ENCODE measurements around the gene IL9.

Gene IL9

GRCh38 chr5:135891268-135891667, 4.4 kb downstream of the IL9 start:
- no peak for DNase-seq (ENCODE audit: low read depth)

GRCh38 chr5:135890867-135891266, 4.8 kb downstream of the IL9 start:
- no peak for DNase-seq (ENCODE audit: low read depth)

GRCh38 chr5:135890296-135890695, 5.3 kb downstream of the IL9 start:
- no peak for DNase-seq (ENCODE audit: low read depth)

GRCh38 chr5:135887881-135888614, 7.6 kb downstream of the IL9 start:
- DNase-seq (ENCODE audit: low read depth), result no peak

- peak; percentile 38 for DNase-seq (ENCODE audit: low read depth)
Measured at GRCh38 chr5:135887447-135887864, 8.2 kb downstream of the IL9 start.

GRCh38 chr5:135886136-135886535, 9.5 kb downstream of the IL9 start:
- DNase-seq (ENCODE audit: low read depth), result no peak

DNA sequence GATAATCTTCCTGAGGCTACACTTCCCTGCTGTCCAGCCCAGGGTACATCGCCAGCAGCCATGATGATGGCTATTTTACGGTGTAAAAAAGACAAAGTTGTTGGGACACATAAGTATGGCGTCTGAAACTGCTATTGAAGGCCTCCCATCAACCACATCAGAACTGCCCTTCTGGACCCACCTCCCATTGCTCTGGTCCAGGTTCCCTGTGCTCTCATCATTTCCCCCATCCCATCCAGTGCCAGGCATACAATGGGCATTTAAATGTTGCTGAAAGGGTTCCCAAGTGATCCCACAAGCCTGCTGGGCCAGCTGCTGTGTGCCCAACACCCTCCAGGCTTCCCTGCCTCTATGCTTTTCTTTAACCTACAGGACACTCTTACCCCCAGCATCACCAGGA, 10.6 kb downstream of the IL9 start:
- DNase-seq (ENCODE audit: low read depth), result no peak

DNA sequence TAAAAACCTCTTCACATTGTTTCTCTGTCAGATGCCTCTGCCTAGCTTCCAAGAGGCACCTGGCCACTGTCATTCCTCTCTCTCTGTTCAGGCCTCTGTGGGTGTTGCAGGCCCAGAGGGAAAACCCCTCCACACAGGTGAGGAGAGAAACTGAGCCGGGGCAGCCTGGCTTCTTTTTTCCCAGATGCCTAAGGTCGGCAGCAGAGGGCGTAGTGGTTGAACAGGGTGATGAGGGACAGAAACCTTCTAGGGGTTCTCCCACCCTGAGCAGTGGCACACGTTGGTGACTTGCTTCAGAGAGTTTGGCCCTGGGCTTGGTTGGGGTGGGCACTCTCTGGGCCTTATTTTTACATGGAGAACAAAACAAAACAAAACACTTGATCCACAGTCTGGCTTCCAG, 12.2 kb downstream of the IL9 start:
- DNase-seq (ENCODE audit: low read depth), result no peak

DNA sequence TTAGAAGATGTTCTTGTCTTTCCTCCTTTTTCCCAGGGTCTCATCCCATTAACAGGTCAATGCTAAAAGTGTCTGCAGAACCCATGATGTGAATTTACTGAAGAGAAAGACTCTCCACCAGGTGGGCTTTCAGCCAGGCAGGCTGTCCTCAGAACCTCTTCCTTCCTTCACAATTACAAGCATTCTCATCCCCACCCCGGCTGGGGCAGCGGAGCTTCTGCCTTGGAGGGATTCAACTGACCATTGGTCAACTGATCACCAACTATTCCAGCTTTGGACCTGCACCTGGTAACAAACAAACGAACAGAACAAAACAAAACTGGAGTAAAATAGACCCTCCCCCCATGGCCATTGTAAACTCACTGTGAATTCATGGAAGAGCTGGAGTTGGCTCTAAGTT, 12.6 kb downstream of the IL9 start:
- DNase-seq (ENCODE audit: low read depth), result no peak

DNA sequence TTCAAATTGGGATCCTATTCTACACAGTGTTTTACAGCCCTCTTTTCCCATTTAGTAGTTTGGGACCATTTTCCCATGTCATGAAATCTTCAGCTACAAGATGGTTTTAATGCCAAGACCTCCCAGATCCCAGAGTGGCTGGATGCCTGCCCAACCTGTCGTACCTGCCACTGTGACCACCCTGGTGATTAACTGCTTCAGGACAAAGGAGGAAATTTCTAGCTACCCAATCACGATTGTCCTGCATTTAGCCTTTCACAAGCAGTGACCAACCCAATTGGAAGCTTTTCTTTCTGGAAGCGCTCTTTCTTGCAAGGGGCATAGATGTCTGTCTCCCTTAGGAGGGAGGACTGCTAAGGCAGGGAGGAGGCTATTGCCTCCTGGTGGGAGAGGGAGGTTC, 13.8 kb downstream of the IL9 start:
- DNase-seq (ENCODE audit: low read depth), result no peak

- no peak for DNase-seq (ENCODE audit: low read depth)
Measured at GRCh38 chr5:135881244-135881643, 14.4 kb downstream of the IL9 start.

GRCh38 chr5:135880801-135881200, 14.8 kb downstream of the IL9 start:
- no peak for DNase-seq (ENCODE audit: low read depth)

DNA sequence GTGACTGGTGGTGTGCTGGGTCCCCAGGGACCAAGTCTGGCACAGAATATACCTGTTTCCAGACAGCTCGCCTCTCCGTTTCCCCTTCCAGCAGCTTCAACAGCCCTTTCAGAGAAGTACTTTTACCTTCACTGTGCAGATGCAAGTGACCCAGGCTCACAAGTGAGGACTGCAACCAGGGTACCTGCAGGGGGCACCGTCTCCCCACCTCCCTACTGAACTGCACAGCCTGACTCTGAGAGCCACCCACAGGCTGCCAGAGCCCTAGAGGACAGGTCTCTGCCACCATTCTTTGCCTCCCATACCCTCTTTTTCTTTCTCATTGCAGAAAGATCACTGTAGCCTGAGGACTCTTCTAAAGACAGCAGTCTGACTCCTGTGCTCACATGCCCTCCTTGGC, 15.4 kb downstream of the IL9 start:
- DNase-seq (ENCODE audit: low read depth), result no peak

- no peak for DNase-seq (ENCODE audit: low read depth)
Measured at GRCh38 chr5:135879591-135879990, 16.1 kb downstream of the IL9 start.

GRCh38 chr5:135878156-135878620, 17.5 kb downstream of the IL9 start:
- no peak for DNase-seq (ENCODE audit: low read depth)

DNA sequence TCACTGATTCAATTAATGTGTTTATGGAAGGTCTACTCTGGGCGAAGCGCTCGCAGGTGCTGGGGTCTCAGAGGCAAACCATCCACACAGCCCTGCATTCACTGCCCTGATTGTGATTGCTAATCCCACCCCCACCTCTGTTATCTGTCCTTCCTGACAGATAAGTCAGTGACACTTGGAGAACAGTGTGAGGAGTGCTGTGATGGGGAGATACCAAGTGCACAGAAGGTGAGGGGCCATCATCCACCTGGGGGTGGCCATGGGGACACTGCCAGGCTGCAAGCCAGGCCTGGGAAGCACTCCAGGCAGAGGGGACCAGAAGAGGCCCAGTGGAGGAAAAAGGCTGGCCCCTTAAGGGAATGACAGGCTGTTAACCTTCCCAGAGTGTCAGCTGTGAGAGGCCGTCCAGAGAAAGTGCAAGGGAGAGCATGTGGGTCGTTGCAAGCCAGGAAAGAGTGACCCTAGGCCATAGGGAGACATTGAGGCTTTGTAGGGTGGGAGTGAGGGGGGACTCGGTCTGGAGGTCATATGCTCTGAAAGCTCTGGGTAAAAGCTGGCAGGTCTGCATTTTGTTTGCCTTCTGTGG, 18.0 kb downstream of the IL9 start:
- no peak for DNase-seq (ENCODE audit: low read depth)

DNA sequence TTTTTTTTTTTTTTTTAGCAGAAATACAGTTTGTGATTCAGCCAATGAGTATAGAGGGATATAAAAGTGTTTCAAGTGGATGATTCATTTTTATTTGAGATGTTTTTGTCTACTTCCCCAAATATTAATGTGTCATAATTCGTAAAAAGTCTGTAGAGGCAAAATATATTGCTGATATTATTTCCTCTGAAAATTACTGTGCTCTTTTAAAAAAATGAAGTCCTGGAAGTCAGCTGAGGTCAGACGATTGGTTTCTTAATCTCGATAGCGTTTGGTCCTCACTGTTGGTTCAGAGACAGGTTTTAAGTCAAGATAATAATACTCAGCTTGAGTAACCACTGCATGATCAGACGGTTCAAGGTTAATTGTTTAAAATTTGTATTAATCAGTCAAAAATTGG, 19.5 kb downstream of the IL9 start:
- no peak for DNase-seq (ENCODE audit: low read depth)

DNA sequence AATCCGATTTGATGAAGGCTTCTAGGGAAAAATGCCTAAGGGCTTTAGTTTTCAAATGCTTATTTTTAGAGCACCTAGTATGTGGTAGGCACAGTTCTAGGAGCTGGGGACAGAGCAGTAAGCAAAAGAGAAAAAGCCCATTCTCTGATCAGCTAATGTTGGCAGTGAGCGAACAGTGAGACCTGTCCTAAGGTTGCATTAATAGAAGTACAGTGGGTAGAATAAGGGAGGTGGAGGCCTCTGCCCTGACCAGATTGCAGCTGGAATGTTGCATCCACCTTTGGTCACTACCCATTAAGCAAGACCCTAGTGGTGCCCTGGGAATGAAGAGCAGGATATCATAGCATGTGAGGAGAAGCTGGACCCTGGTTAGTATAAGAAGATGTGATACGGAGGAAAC, 20.1 kb downstream of the IL9 start:
- no peak for DNase-seq (ENCODE audit: low read depth)

- no peak for DNase-seq (ENCODE audit: low read depth)
Measured at GRCh38 chr5:135874461-135874860, 21.2 kb downstream of the IL9 start.

DNA sequence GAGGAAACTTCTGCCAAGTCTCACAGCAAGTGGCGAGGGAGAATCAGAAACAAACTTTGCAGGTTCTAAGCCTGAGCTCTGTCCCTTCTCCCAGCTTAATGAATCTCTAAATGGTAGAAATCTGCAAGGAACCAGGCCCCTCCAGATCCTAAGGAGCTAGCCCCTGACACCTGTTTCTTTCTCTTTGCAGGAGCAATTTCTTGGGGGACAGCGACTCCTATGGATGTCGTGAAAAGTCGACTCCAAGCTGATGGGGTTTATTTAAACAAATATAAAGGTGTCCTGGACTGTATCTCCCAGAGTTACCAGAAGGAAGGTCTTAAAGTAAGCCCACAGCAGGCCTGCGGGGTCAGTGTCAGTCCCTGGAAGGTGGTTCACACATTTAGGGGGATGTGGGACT, 21.8 kb downstream of the IL9 start:
- no peak for DNase-seq (ENCODE audit: low read depth)

GRCh38 chr5:135871268-135871915, 24.2 kb downstream of the IL9 start:
- no peak for DNase-seq (ENCODE audit: low read depth)

DNA sequence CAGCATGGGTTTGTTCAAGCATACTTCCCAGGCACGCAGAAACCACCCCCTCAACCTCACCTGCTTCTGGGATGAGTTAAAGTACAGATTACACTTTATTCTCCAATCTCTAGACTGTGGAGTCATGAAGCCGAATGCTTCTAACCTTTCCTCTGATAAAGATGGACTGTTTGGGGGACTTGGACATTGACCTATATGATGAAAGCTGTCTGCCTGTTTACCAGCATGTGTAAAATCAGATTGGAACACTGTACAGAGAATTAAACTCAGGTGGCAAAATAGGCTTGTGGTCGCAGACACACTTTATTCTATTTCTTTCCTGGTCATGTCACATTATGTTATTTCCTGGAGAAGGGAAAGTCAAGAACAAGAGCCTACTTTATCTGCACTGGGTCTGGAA, 25.7 kb downstream of the IL9 start:
- DNase-seq (ENCODE audit: low read depth), result no peak

DNA sequence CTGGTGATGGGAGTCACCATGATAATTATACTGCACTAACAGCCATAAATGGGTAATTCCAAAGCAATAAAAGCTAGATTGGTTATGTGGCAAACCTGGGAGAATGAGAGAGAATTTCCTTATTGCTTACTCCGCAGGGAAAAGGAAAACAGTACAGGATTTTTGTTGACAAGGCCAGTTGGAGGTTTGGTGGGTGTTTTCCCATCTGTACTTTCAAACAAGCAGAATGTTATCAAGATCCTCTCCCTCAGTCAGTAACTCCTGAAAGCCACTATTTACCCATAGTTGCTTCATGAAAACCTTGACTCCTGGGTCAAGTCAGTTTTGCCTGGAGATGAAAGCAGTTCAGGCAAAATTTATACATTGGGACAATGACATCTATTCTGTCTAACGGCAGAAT, 26.4 kb downstream of the IL9 start:
- no peak for DNase-seq (ENCODE audit: low read depth)

- DNase-seq (ENCODE audit: low read depth), result no peak
Measured at GRCh38 chr5:135868681-135869080, 27.0 kb downstream of the IL9 start.
